K562 (cell line): ENCODE measurements around the gene PRELID2. TPM values are rescaled to one million over a fixed set of nuclear protein-coding genes. Genes with fewer than 3 reads are reported as not detected.

Experiments
- ATAC-seq: fragments of 200-7000 bp; cut with Tn5 transposase; 3 replicates; pipeline ENCODE4 v1.9.1; 2020; ENCODE audit warnings: moderate library complexity
- BruUV-seq: library from RNA; stranded (reverse); fragments of 400-500 nt; replicated peaks from 2 replicates; lab custom pipeline; 2021; lab: Mats Ljungman, UMichigan
- CTCF ChIA-PET: fragments of 300-600 bp; formaldehyde crosslinking; extraction: SDS; loops from one replicate; lab custom pipeline; 2021; ENCODE audit warnings: low intra/inter-chr PET ratio; lab: Yijun Ruan, JAX
- POLR2A ChIA-PET: fragments of 300-600, 350-650 bp; sonication (Branson Sonifier 250); formaldehyde crosslinking; extraction: SDS; loops from one replicate; lab custom pipeline; 2021; ENCODE audit warnings: antibody characterized with exemption, inconsistent platforms; lab: Yijun Ruan, JAX
- DNase-seq, 4 experiments: peaks; one replicate each; pipeline versions ENCODE4 v3.0.0 to v3.0.0-alpha.2; 2011 to 2018; ENCODE audit warnings: low spot score in 3 of 4, mixed read lengths in 3 of 4; ENCODE audit errors: extremely low read depth in 1 of 4
- FAIRE-seq: peaks from 2 replicates; lab custom pipeline; 2011; peaks lifted over from hg19 to GRCh38; lab: Jason Lieb, UNC
- H2AFZ ChIP-seq: 2 replicates; pipeline ENCODE4 v1.6.0; 2011; ENCODE audit warnings: low read depth, low read length, control low read depth, inconsistent platforms
- H3K27ac ChIP-seq: fragments of 200-600 bp; 3 replicates; pipeline ENCODE4 v1.8.0; 2011; ENCODE audit warnings: low read depth, mild to moderate bottlenecking, control low read depth, inconsistent platforms, low read length, moderate library complexity, mixed read lengths; ENCODE audit errors: extremely low read depth
- H3K27me3 ChIP-seq, 2 experiments: fragments of 300-600 bp in 1 of 2; 2 replicates in 1 of 2; 3 replicates in 1 of 2; pipeline versions ENCODE4 v1.6.0 to v1.8.0; 2011; ENCODE audit warnings: inconsistent platforms in 2 of 2, low read length in 2 of 2, mild to moderate bottlenecking in 1 of 2, mixed read lengths in 1 of 2, moderate library complexity in 1 of 2; ENCODE audit not compliant: control insufficient read depth in 2 of 2, insufficient read depth in 2 of 2
- H3K36me3 ChIP-seq: fragments of 300-600 bp; 3 replicates; pipeline ENCODE4 v1.8.0; 2011; ENCODE audit warnings: mild to moderate bottlenecking, low read length, inconsistent platforms; ENCODE audit not compliant: control insufficient read depth, insufficient read depth
- H3K4me1 ChIP-seq, 2 experiments: fragments of 200-600 bp in 1 of 2; replicated peaks in 1 of 2; 2 replicates in 1 of 2; 3 replicates in 1 of 2; pipeline versions ENCODE4 v1.5.1 to v1.8.0; 2011; ENCODE audit warnings: inconsistent platforms in 2 of 2, low read length in 2 of 2, mild to moderate bottlenecking in 1 of 2, mixed read lengths in 1 of 2, moderate library complexity in 1 of 2; ENCODE audit not compliant: control insufficient read depth in 2 of 2, insufficient read depth in 2 of 2
- H3K4me2 ChIP-seq: 2 replicates; pipeline ENCODE4 v1.6.1; 2011; ENCODE audit warnings: low read length, control low read depth, inconsistent platforms, mixed read lengths; ENCODE audit not compliant: insufficient read depth
- H3K4me3 ChIP-seq: fragments of 200-600 bp; sonication (generic), shearing (Covaris generic); 2 replicates; pipeline ENCODE4 v1.5.1; 2016; ENCODE audit warnings: control low read depth, inconsistent platforms
- H3K79me2 ChIP-seq: fragments of 200-600 bp; 3 replicates; pipeline ENCODE4 v1.8.0; 2011; ENCODE audit warnings: low read length, inconsistent platforms; ENCODE audit not compliant: control insufficient read depth, insufficient read depth
- H3K9ac ChIP-seq, 2 experiments: 2 replicates each; pipeline versions ENCODE4 v1.6.0 to v1.6.1; 2011; ENCODE audit warnings: low read depth in 2 of 2, low read length in 2 of 2, control low read depth in 1 of 2, inconsistent platforms in 1 of 2, mild to moderate bottlenecking in 1 of 2, mixed read lengths in 1 of 2; ENCODE audit not compliant: insufficient read depth in 1 of 2
- H3K9me1 ChIP-seq: one replicate; pipeline ENCODE4 v1.6.0; 2011; ENCODE audit warnings: inconsistent platforms, mild to moderate bottlenecking, low read length, moderate library complexity; ENCODE audit not compliant: control insufficient read depth, insufficient read depth
- H3K9me3 ChIP-seq: replicated peaks from 2 replicates; pipeline ENCODE4 v1.5.1; 2011; ENCODE audit warnings: low read depth, low read length, inconsistent platforms; ENCODE audit not compliant: control insufficient read depth, insufficient read depth
- H4K20me1 ChIP-seq: replicated peaks from 2 replicates; pipeline ENCODE4 v1.6.1; 2011; ENCODE audit warnings: low read length, inconsistent platforms, mixed read lengths; ENCODE audit not compliant: control insufficient read depth, insufficient read depth
- BRD4 ChIP-seq: fragments of 200-600 bp; sonication (generic); IDR thresholded peaks from 2 replicates; pipeline ENCODE4 v1.6.1; 2017; ENCODE audit warnings: inconsistent platforms
- HOXB6 ChIP-seq: fragments of 250-450 bp; sonication (Bioruptor Pico); IDR thresholded peaks from 2 replicates; pipeline ENCODE4 v1.5.1; 2022; ENCODE audit warnings: mild to moderate bottlenecking, borderline replicate concordance
- SIRT6 ChIP-seq: IDR thresholded peaks from one replicate; pipeline ENCODE4 v1.6.1; 2012; ENCODE audit warnings: low read depth, mild to moderate bottlenecking, control low read depth, inconsistent platforms, low read length, moderate library complexity
- WGBS: fragments of 100-300 bp; shearing (Covaris generic); methylation state at CpG from one replicate; pipeline ENCODE4 v1.1.6; 2016; ENCODE audit warnings: low coverage, mixed read lengths; ENCODE audit not compliant: insufficient coverage; ENCODE audit errors: missing lambda C conversion rate; 5-methylcytosine and 5-hydroxymethylcytosine counted together
- in situ Hi-C: fragments of 300-500 bp; cut with MboI; formaldehyde crosslinking; loops from 4 replicates; pipeline ENCODE4 v1.15.0; 2018; ENCODE audit warnings: inconsistent platforms, mixed read lengths
- intact Hi-C: fragments of 100-400 bp; cut with micrococcal nuclease; formaldehyde crosslinking; loops from 2 replicates; pipeline ENCODE4 v1.14.2; 2022
- polyA plus RNA-seq, 8 experiments: library from polyadenylated mRNA; depleted of rRNA in 4 of 8; stranded (reverse) in 5 of 8; unstranded in 3 of 8; fragments of >200 nt; fragmentation: Nextera tagmentation in 2 of 8; fragmentation: Illumina TruSeq in 1 of 8; extraction: Ambion mirVana in 2 of 8; extraction: Trizol in 1 of 8; gene quantifications; 2 replicates each; pipeline versions ENCODE4 v1.2.1 to v1.2.3, GENCODE V29; 2011 to 2014; ENCODE audit warnings: inconsistent platforms in 1 of 8, missing spikeins in 1 of 8
- total RNA-seq, 7 experiments: library from RNA; depleted of rRNA in 6 of 7; stranded (reverse); fragments of >200 nt in 6 of 7; fragmentation: Illumina TruSeq in 2 of 7; extraction: Trizol in 2 of 7; gene quantifications; 2 replicates each; pipeline versions ENCODE4 v1.2.1 to v1.2.3, GENCODE V29; 2011 to 2021; ENCODE audit warnings: low replicate concordance in 1 of 7

The PRELID2 gene
- total and polyA plus RNA-seq, 9 of the 15 experiments (the other 6 are each of a cell fraction or from before 2014, with no cell fraction given): 6.4 to 68.2 (median 28.8) TPM

DNA sequence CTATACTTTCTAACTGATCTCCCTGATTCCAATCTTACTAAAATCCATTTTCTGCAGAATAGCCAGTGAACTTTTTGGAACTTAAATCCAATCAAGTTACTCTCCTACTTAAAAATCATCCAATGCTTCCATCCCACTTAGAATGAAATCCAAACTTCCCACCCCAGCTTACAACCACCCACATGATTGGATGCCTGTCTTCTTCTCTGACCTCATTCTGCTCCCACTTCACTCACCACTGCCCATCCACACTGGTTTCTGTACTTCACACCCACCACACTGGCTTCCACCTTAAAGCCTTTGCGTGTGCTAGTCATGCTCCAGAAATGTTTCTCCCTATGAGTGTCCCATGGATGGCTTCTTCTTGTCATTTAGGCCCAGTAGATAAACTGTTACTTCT is 119.7 kb downstream of the PRELID2 start:
- ATAC-seq: no peak
- no peak for DNase-seq
- intact Hi-C loops: no loop called here
- Histone ChIP-seq H2AFZ (no peak overlapping the region), H3K4me1 (no peaks in the 10 kb centered on the region), H3K9me3 (no peaks in the 10 kb centered on the region), H3K4me2 (no peak overlapping the region), H3K27me3 (no peaks in the 10 kb centered on the region), H3K79me2 (no peaks in the 10 kb centered on the region), H3K27ac (no peak overlapping the region), H3K9ac (no peak overlapping the region), H4K20me1 (no peaks in the 10 kb centered on the region), H3K9me1 (no peaks in the 10 kb centered on the region), H3K4me3 (no peak overlapping the region), H3K36me3 (no peaks in the 10 kb centered on the region)
- no TSS peak for BruUV-seq
- in situ Hi-C loops: no loop called here
- POLR2A ChIA-PET: no interaction called here
- WGBS: 0% methylated on average over 1 of the region's 1 CpG
- FAIRE-seq: no peak
- TF ChIP-seq SIRT6: no peak
- TF ChIP-seq HOXB6 (CRISPR knock-in tag): no peak
- CTCF ChIA-PET: no interaction called here

DNA sequence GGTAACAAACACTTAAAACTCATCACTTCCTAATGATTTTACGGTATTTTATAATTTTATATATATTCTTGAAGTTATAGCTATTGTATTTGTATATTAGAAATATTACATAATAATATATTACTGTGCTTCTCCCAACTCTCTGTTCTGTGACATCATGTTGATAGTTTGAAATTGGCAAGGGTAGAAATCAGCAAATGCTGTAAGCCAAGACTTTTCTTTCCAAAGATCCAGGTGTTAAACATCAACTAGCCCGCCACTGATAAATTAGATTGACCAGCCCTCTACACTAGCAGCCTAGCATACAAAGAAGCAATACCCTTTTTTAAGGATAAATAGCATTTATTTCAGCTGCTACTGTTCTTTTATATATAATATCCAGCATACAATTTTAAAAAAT is 122.9 kb downstream of the PRELID2 start:
- no peak for TF ChIP-seq BRD4
- WGBS: 46% methylated on average over 2 of the region's 2 CpGs
- Histone ChIP-seq H3K4me3 (no peak overlapping the region), H3K79me2 (no peaks in the 10 kb centered on the region), H4K20me1 (no peaks in the 10 kb centered on the region), H3K36me3 (no peaks in the 10 kb centered on the region), H3K27me3 (no peaks in the 10 kb centered on the region), H3K9me3 (no peaks in the 10 kb centered on the region), H3K27ac (no peak overlapping the region), H3K9ac (no peak overlapping the region), H3K4me2 (no peak overlapping the region), H2AFZ (no peak overlapping the region), H3K4me1 (no peaks in the 10 kb centered on the region), H3K9me1 (no peaks in the 10 kb centered on the region)
- no TSS peak for BruUV-seq
- POLR2A ChIA-PET: interaction anchor here (0.7 to 1.9 kb wide), 3 partner anchors 9 to 74 kb away, joined by 3 to 6 read pairs (median 4); no protein-coding TSS in a partner anchor
- intact Hi-C loops: no loop called here
- FAIRE-seq (no peak), DNase-seq (no peak), ATAC-seq (no peak)
- CTCF ChIA-PET: no interaction called here
- in situ Hi-C loops: no loop called here
